Kidney (tissue), 14 donors: ENCODE measurements around the gene AASS. TPM values are rescaled to one million over a fixed set of nuclear protein-coding genes. Genes with fewer than 3 reads are reported as not detected.

Experiments
- DNase-seq, 5 donors: peaks; one replicate each; pipeline ENCODE4 v3.0.0-alpha.2; 2013 to 2020
- FAIRE-seq: peaks from 2 replicates; lab custom pipeline; 2012; peaks lifted over from hg19 to GRCh38; lab: Jason Lieb, UNC
- H3K27ac ChIP-seq, 2 donors: one replicate each; pipeline ENCODE4 v1.7.0; 2013; ENCODE audit warnings: low read depth in 2 of 2, low read length in 2 of 2, inconsistent platforms in 1 of 2
- H3K27me3 ChIP-seq: one replicate; pipeline ENCODE4 v1.7.1; 2013; ENCODE audit warnings: low read length, inconsistent platforms; ENCODE audit not compliant: control insufficient read depth, insufficient read depth
- H3K36me3 ChIP-seq, 3 donors: one replicate each; pipeline versions ENCODE4 v1.7.0 to v1.7.1; 2013; ENCODE audit warnings: low read length in 3 of 3, control low read depth in 1 of 3, inconsistent platforms in 1 of 3; ENCODE audit not compliant: insufficient read depth in 3 of 3, control insufficient read depth in 2 of 3
- H3K4me1 ChIP-seq, 3 donors: one replicate each; pipeline versions ENCODE4 v1.7.0 to v1.7.1; 2013; ENCODE audit warnings: low read length in 3 of 3, inconsistent platforms in 1 of 3, low read depth in 1 of 3; ENCODE audit not compliant: control insufficient read depth in 2 of 3, insufficient read depth in 2 of 3
- H3K4me3 ChIP-seq, 3 donors: one replicate each; pipeline versions ENCODE4 v1.7.0 to v1.8.1; 2013; ENCODE audit warnings: low read length in 3 of 3, control low read depth in 1 of 3, inconsistent platforms in 1 of 3
- H3K9ac ChIP-seq, 3 donors: one replicate each; pipeline versions ENCODE4 v1.7.0 to v1.7.1; 2013; ENCODE audit warnings: low read length in 3 of 3, control low read depth in 1 of 3, inconsistent platforms in 1 of 3
- H3K9me3 ChIP-seq, 3 donors: one replicate each; pipeline versions ENCODE4 v1.7.0 to v1.7.1; 2013; ENCODE audit warnings: low read length in 3 of 3, control low read depth in 1 of 3, inconsistent platforms in 1 of 3; ENCODE audit not compliant: control insufficient read depth in 2 of 3, insufficient read depth in 1 of 3
- CTCF ChIP-seq: IDR thresholded peaks from 3 replicates; pipeline ENCODE4 v1.5.1; 2012; ENCODE audit warnings: mild to moderate bottlenecking, moderate library complexity, borderline replicate concordance; ENCODE audit not compliant: insufficient read depth; ENCODE audit errors: extremely low read depth
- intact Hi-C: fragments of 100-400 bp; cut with DNase I; formaldehyde crosslinking; loops from one replicate; pipeline ENCODE4 v1.11.1; 2022
- polyA plus RNA-seq: library from polyadenylated mRNA; stranded (reverse); fragments of 350-450 nt; fragmentation: Illumina TruSeq; extraction: RNeasy Lipid Tissue Mini Kit (QIAGEN cat#74804); gene quantifications from one replicate; pipeline ENCODE4 v1.2.3, GENCODE V29; 2014; ENCODE audit warnings: low read depth, low replicate concordance; ENCODE audit not compliant: insufficient read depth
- total RNA-seq: library from RNA; stranded (reverse); fragmentation: NEBNext Ultra II Directional; extraction: Animal tissue kit (Norgen Biotek cat#: 25700); gene quantifications from one replicate; pipeline ENCODE4 v1.2.1, GENCODE V29; 2021
- donor health status: control.
- donor health status: control.
- donor health status: control.
- donor health status: control.
- donor health status: control.
- donor health status: DM: yes; HTN: yes; CAD: no.
- donor health status: Normal renal cell carcinoma (clear cell type).

Gene AASS
- total and polyA plus RNA-seq, 2 donors from 2014 or later, result 4.9 to 24.2 TPM

GRCh38 chr7:122095642-122096041 is 48.4 kb downstream of the AASS start:
- no peak for FAIRE-seq
- Histone ChIP-seq H3K36me3 (peaks cover 0 to 11% (median 8%) of the 10 kb centered on the region in 3 donors), H3K4me3 (no peak overlapping the region), H3K27me3 (no peaks in the 10 kb centered on the region), H3K9ac (no peak overlapping the region), H3K4me1 (no peaks in the 10 kb centered on the region), H3K27ac (no peak overlapping the region), H3K9me3 (no peaks in the 10 kb centered on the region)
- intact Hi-C loops, result no loop called here
- no peak for TF ChIP-seq CTCF
- no peak for DNase-seq

GRCh38 chr7:122094549-122094948 is 49.5 kb downstream of the AASS start:
- no peak overlapping the region for H3K4me3 ChIP-seq
- H3K27ac ChIP-seq, result no peak overlapping the region
- TF ChIP-seq CTCF, result no peak
- H3K9me3 ChIP-seq, result no peaks in the 10 kb centered on the region
- no peaks in the 10 kb centered on the region for H3K27me3 ChIP-seq
- no peak overlapping the region for H3K9ac ChIP-seq
- no peaks in the 10 kb centered on the region for H3K4me1 ChIP-seq
- H3K36me3 ChIP-seq, result peaks cover 0 to 18% (median 17%) of the 10 kb centered on the region in 3 donors
- DNase-seq (no peak), FAIRE-seq (no peak)
- intact Hi-C loops, result no loop called here

- H3K4me1 ChIP-seq, result no peaks in the 10 kb centered on the region
Observed at GRCh38 chr7:122092964-122093797, 50.9 kb downstream of the AASS start.

More at GRCh38 chr7:122092964-122093797, 50.9 kb downstream of the AASS start:
- FAIRE-seq (peak; percentile 87), DNase-seq (peak; percentile 34 to 86 (median 69))
- Histone ChIP-seq H3K9me3 (no peaks in the 10 kb centered on the region), H3K36me3 (peaks cover 0 to 26% (median 22%) of the 10 kb centered on the region in 3 donors), H3K27ac (no peak overlapping the region), H3K4me3 (no peak overlapping the region), H3K9ac (no peak overlapping the region), H3K27me3 (no peaks in the 10 kb centered on the region)
- intact Hi-C loops, result no loop called here
- TF ChIP-seq CTCF, result peak; percentile 71
